ENCODE results near the gene ASAP2.

ASAP2 gene

GRCh38 chr2:9302755-9303154, 96.1 kb downstream of the ASAP2 start:
- Histone ChIP-seq H3K56ac (ENCODE audit: low read length) (no peak overlapping the region), H3K27me3 (ENCODE audit: insufficient read depth, low read length, poor library complexity) (no peaks in the 10 kb centered on the region), H4K8ac (ENCODE audit: low read depth, low read length) (no peak overlapping the region), H2BK120ac (ENCODE audit: low read depth, low read length) (no peak overlapping the region), H3K27ac (ENCODE audit: low read depth, low read length) (no peak overlapping the region), H3K4me1 (ENCODE audit: control insufficient read depth, low read depth, low read length) (no peaks in the 10 kb centered on the region), H3K4ac (ENCODE audit: low read depth, low read length) (no peak overlapping the region), H3K36me3 (ENCODE audit: control insufficient read depth, insufficient read depth, low read length) (no peaks in the 10 kb centered on the region), H4K5ac (ENCODE audit: low read length) (no peak overlapping the region), H3K79me1 (ENCODE audit: low read length) (no peaks in the 10 kb centered on the region), H3K4me3 (ENCODE audit: low read length) (no peak overlapping the region), H3K18ac (ENCODE audit: low read length) (no peak overlapping the region), H3K4me2 (ENCODE audit: low read length) (no peak overlapping the region), H2BK5ac (ENCODE audit: low read length) (no peak overlapping the region), H3K79me2 (ENCODE audit: control insufficient read depth, insufficient read depth, low read length) (no peaks in the 10 kb centered on the region), H3K9ac (ENCODE audit: low read length) (no peak overlapping the region), H2BK15ac (replicated peaks; ENCODE audit: low read depth) (no peak overlapping the region), H3K23ac (ENCODE audit: low read length) (no peak overlapping the region), H2AK5ac (ENCODE audit: low read length) (no peak overlapping the region)
- no peak for DNase-seq
- no CpG with 5 or more reads among the region's 2 CpGs for WGBS (ENCODE audit: extremely low coverage, insufficient coverage, low lambda C conversion rate)

- Histone ChIP-seq H2BK120ac (ENCODE audit: low read depth, low read length) (no peak overlapping the region), H3K9ac (ENCODE audit: low read length) (no peak overlapping the region), H4K5ac (ENCODE audit: low read length) (no peak overlapping the region), H3K4me3 (ENCODE audit: low read length) (no peak overlapping the region), H3K79me2 (ENCODE audit: control insufficient read depth, insufficient read depth, low read length) (no peaks in the 10 kb centered on the region), H3K56ac (ENCODE audit: low read length) (no peak overlapping the region), H4K8ac (ENCODE audit: low read depth, low read length) (no peak overlapping the region), H3K4ac (ENCODE audit: low read depth, low read length) (no peak overlapping the region), H3K4me2 (ENCODE audit: low read length) (no peak overlapping the region), H2BK5ac (ENCODE audit: low read length) (no peak overlapping the region), H2BK15ac (replicated peaks; ENCODE audit: low read depth) (no peak overlapping the region), H3K36me3 (ENCODE audit: control insufficient read depth, insufficient read depth, low read length) (no peaks in the 10 kb centered on the region), H2AK5ac (ENCODE audit: low read length) (no peak overlapping the region), H3K4me1 (ENCODE audit: control insufficient read depth, low read depth, low read length) (no peaks in the 10 kb centered on the region), H3K27me3 (ENCODE audit: insufficient read depth, low read length, poor library complexity) (no peaks in the 10 kb centered on the region), H3K18ac (ENCODE audit: low read length) (no peak overlapping the region), H3K27ac (ENCODE audit: low read depth, low read length) (no peak overlapping the region), H3K79me1 (ENCODE audit: low read length) (no peaks in the 10 kb centered on the region), H3K23ac (ENCODE audit: low read length) (no peak overlapping the region)
- DNase-seq, result no peak
- WGBS (ENCODE audit: extremely low coverage, insufficient coverage, low lambda C conversion rate), result no CpG with 5 or more reads among the region's 11 CpGs
Observed at GRCh38 chr2:9303528-9304225, 97.1 kb downstream of the ASAP2 start.

DNA sequence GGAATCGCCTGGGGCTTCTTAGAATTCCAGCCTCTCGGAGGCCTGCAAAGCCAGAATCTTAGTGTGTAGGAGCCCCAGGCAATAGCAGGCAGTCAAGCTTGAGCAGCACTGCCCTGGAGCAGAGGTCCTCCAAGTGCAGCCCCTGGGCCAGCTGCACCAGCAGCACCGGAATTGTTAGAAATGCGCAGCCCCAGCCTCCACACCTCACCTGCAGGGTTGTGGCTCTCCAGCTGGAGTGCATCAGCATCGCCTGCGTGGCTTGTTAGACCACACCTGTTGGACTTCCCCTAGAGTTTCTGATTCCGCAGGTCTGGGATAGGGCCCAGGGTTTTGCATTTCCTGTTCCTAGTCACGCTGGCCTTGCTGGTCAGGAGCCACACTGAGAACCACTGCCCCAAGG, 100.3 kb downstream of the ASAP2 start:
- Histone ChIP-seq H3K56ac (ENCODE audit: low read length) (no peak overlapping the region), H3K18ac (ENCODE audit: low read length) (no peak overlapping the region), H2BK15ac (replicated peaks; ENCODE audit: low read depth) (no peak overlapping the region), H4K5ac (ENCODE audit: low read length) (no peak overlapping the region), H4K8ac (ENCODE audit: low read depth, low read length) (no peak overlapping the region), H3K9ac (ENCODE audit: low read length) (no peak overlapping the region), H3K27ac (ENCODE audit: low read depth, low read length) (no peak overlapping the region), H3K4me2 (ENCODE audit: low read length) (no peak overlapping the region), H2AK5ac (ENCODE audit: low read length) (no peak overlapping the region), H3K4me3 (ENCODE audit: low read length) (no peak overlapping the region), H3K79me2 (ENCODE audit: control insufficient read depth, insufficient read depth, low read length) (no peaks in the 10 kb centered on the region), H3K27me3 (ENCODE audit: insufficient read depth, low read length, poor library complexity) (no peaks in the 10 kb centered on the region), H2BK5ac (ENCODE audit: low read length) (no peak overlapping the region), H2BK120ac (ENCODE audit: low read depth, low read length) (no peak overlapping the region), H3K23ac (ENCODE audit: low read length) (no peak overlapping the region), H3K4me1 (ENCODE audit: control insufficient read depth, low read depth, low read length) (peaks cover 2% of the 10 kb centered on the region), H3K36me3 (ENCODE audit: control insufficient read depth, insufficient read depth, low read length) (no peaks in the 10 kb centered on the region), H3K79me1 (ENCODE audit: low read length) (no peaks in the 10 kb centered on the region), H3K4ac (ENCODE audit: low read depth, low read length) (no peak overlapping the region)
- no CpG with 5 or more reads among the region's 8 CpGs for WGBS (ENCODE audit: extremely low coverage, insufficient coverage, low lambda C conversion rate)
- peak; percentile 35 for DNase-seq

DNA sequence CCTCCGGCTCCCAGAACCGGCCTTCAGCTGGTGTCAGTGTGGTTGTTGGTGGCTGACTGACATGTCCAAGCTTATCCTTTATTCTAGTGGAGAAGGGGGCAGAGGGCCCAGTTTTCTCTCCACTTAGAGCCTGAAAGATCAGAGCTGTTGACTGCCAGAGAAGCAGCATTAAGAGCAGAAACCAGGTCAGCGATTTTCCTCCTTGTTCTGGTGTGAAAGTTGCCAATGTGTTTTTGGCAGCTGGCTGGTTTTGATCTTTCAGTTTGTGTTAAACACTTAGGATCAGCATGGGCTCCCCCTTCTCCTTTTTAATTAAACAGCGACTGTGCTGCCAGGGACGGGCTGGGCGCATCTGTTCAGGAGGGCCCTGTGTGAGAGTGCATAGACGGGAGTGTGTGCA, 100.9 kb downstream of the ASAP2 start:
- Histone ChIP-seq H3K27me3 (ENCODE audit: insufficient read depth, low read length, poor library complexity) (no peaks in the 10 kb centered on the region), H3K4me3 (ENCODE audit: low read length) (no peak overlapping the region), H3K18ac (ENCODE audit: low read length) (no peak overlapping the region), H3K4me2 (ENCODE audit: low read length) (no peak overlapping the region), H3K79me1 (ENCODE audit: low read length) (no peaks in the 10 kb centered on the region), H2BK15ac (replicated peaks; ENCODE audit: low read depth) (no peak overlapping the region), H2AK5ac (ENCODE audit: low read length) (no peak overlapping the region), H3K79me2 (ENCODE audit: control insufficient read depth, insufficient read depth, low read length) (no peaks in the 10 kb centered on the region), H3K56ac (ENCODE audit: low read length) (no peak overlapping the region), H2BK5ac (ENCODE audit: low read length) (no peak overlapping the region), H2BK120ac (ENCODE audit: low read depth, low read length) (no peak overlapping the region), H3K23ac (ENCODE audit: low read length) (no peak overlapping the region), H3K9ac (ENCODE audit: low read length) (no peak overlapping the region), H3K27ac (ENCODE audit: low read depth, low read length) (no peak overlapping the region), H4K8ac (ENCODE audit: low read depth, low read length) (no peak overlapping the region), H3K4me1 (ENCODE audit: control insufficient read depth, low read depth, low read length) (peaks cover 2% of the 10 kb centered on the region), H3K4ac (ENCODE audit: low read depth, low read length) (no peak overlapping the region), H4K5ac (ENCODE audit: low read length) (no peak overlapping the region), H3K36me3 (ENCODE audit: control insufficient read depth, insufficient read depth, low read length) (no peaks in the 10 kb centered on the region)
- DNase-seq, result no peak
- WGBS (ENCODE audit: extremely low coverage, insufficient coverage, low lambda C conversion rate), result no CpG with 5 or more reads among the region's 7 CpGs

- no peak overlapping the region for H4K8ac ChIP-seq (ENCODE audit: low read depth, low read length)
- no peak overlapping the region for H3K56ac ChIP-seq (ENCODE audit: low read length)
- H2BK15ac ChIP-seq (replicated peaks; ENCODE audit: low read depth), result no peak overlapping the region
- no peak overlapping the region for H3K4me2 ChIP-seq (ENCODE audit: low read length)
- no peak overlapping the region for H2BK5ac ChIP-seq (ENCODE audit: low read length)
- no peaks in the 10 kb centered on the region for H3K79me2 ChIP-seq (ENCODE audit: control insufficient read depth, insufficient read depth, low read length)
- no peak overlapping the region for H3K23ac ChIP-seq (ENCODE audit: low read length)
- H3K4me1 ChIP-seq (ENCODE audit: control insufficient read depth, low read depth, low read length), result peaks cover 2% of the 10 kb centered on the region
- H3K9ac ChIP-seq (ENCODE audit: low read length), result no peak overlapping the region
- H2AK5ac ChIP-seq (ENCODE audit: low read length), result no peak overlapping the region
- H3K27me3 ChIP-seq (ENCODE audit: insufficient read depth, low read length, poor library complexity), result no peaks in the 10 kb centered on the region
- no peak overlapping the region for H3K4me3 ChIP-seq (ENCODE audit: low read length)
- WGBS (ENCODE audit: extremely low coverage, insufficient coverage, low lambda C conversion rate), result no CpG with 5 or more reads among the region's 14 CpGs
- H4K5ac ChIP-seq (ENCODE audit: low read length), result no peak overlapping the region
- no peak overlapping the region for H2BK120ac ChIP-seq (ENCODE audit: low read depth, low read length)
- no peaks in the 10 kb centered on the region for H3K79me1 ChIP-seq (ENCODE audit: low read length)
- H3K36me3 ChIP-seq (ENCODE audit: control insufficient read depth, insufficient read depth, low read length), result no peaks in the 10 kb centered on the region
- no peak overlapping the region for H3K4ac ChIP-seq (ENCODE audit: low read depth, low read length)
- no peak overlapping the region for H3K27ac ChIP-seq (ENCODE audit: low read depth, low read length)
- DNase-seq, result no peak
- H3K18ac ChIP-seq (ENCODE audit: low read length), result no peak overlapping the region
Observed at GRCh38 chr2:9308186-9308955, 101.8 kb downstream of the ASAP2 start.

Data from mesendoderm (in vitro differentiated cells).